HepG2 (cell line): ENCODE data around the gene TCEAL8. TPM values are rescaled to one million over a fixed set of nuclear protein-coding genes. Genes with fewer than 3 reads are reported as not detected.

ENCODE experiments used
- ATAC-seq: fragments of 200-7000 bp; cut with Tn5 transposase; 3 replicates; pipeline ENCODE4 v1.9.1; 2020; ENCODE audit warnings: mild to moderate bottlenecking, moderate library complexity
- BruUV-seq: library from RNA; stranded (reverse); fragments of 400-500 nt; replicated peaks from 2 replicates; lab custom pipeline; 2021; lab: Mats Ljungman, UMichigan
- CTCF ChIA-PET: fragments of 300-600 bp; formaldehyde crosslinking; extraction: SDS; loops from one replicate; lab custom pipeline; 2021; ENCODE audit warnings: low total read pairs, inconsistent platforms, low intra/inter-chr PET ratio; lab: Yijun Ruan, JAX
- POLR2A ChIA-PET: fragments of 350-600 bp; sonication (Branson Sonifier 250); formaldehyde crosslinking; loops from one replicate; lab custom pipeline; 2020; ENCODE audit warnings: antibody characterized with exemption, inconsistent platforms; lab: Yijun Ruan, JAX
- DNase-seq: peaks from one replicate; pipeline ENCODE4 v3.0.0-alpha.2; 2015; ENCODE audit warnings: low spot score
- FAIRE-seq: peaks from 3 replicates; lab custom pipeline; 2011; peaks lifted over from hg19 to GRCh38; lab: Jason Lieb, UNC
- H2AFZ ChIP-seq: one replicate; pipeline ENCODE4 v1.6.1; 2011; ENCODE audit warnings: low read length, inconsistent platforms
- H3K27ac ChIP-seq: fragments of 300-600 bp; 3 replicates; pipeline ENCODE4 v1.8.0; 2011; ENCODE audit warnings: mixed run types, mild to moderate bottlenecking, mixed read lengths, low read length, inconsistent platforms; ENCODE audit not compliant: insufficient read depth; ENCODE audit errors: extremely low read length
- H3K27me3 ChIP-seq, 2 experiments: fragments of 200-600 bp in 1 of 2; 2 replicates in 1 of 2; 3 replicates in 1 of 2; pipeline versions ENCODE4 v1.6.0 to v1.8.0; 2011; ENCODE audit warnings: low read length in 2 of 2, mild to moderate bottlenecking in 2 of 2, moderate library complexity in 2 of 2, inconsistent platforms in 1 of 2; ENCODE audit not compliant: insufficient read depth in 2 of 2, control insufficient read depth in 1 of 2
- H3K36me3 ChIP-seq, 2 experiments: fragments of 200-600 bp in 1 of 2; replicated peaks in 1 of 2; 2 replicates in 1 of 2; 3 replicates in 1 of 2; pipeline versions ENCODE4 v1.5.1 to v1.8.0; 2011; ENCODE audit warnings: low read length in 2 of 2, inconsistent platforms in 1 of 2; ENCODE audit not compliant: insufficient read depth in 2 of 2, control insufficient read depth in 1 of 2
- H3K4me1 ChIP-seq: 2 replicates; pipeline ENCODE4 v1.5.1; 2012; ENCODE audit warnings: low read length, inconsistent platforms; ENCODE audit not compliant: insufficient read depth
- H3K4me2 ChIP-seq: 2 replicates; pipeline ENCODE4 v1.6.0; 2011; ENCODE audit warnings: low read depth, low read length, inconsistent platforms
- H3K4me3 ChIP-seq, 3 experiments: fragments of 200-600 bp in 1 of 3; sonication (generic), shearing (Covaris generic) in 1 of 3; replicated peaks in 1 of 3; 2 replicates each; pipeline ENCODE4 v1.5.1; 2011 to 2016; ENCODE audit warnings: low read length in 3 of 3, inconsistent platforms in 2 of 3, low read depth in 2 of 3, mild to moderate bottlenecking in 2 of 3, control low read depth in 1 of 3, mixed read lengths in 1 of 3; ENCODE audit not compliant: insufficient read depth in 1 of 3
- H3K79me2 ChIP-seq: one replicate; pipeline ENCODE4 v1.6.1; 2011; ENCODE audit warnings: low read length, inconsistent platforms; ENCODE audit not compliant: insufficient read depth
- H3K9ac ChIP-seq: 2 replicates; pipeline ENCODE4 v1.6.0; 2011; ENCODE audit warnings: mild to moderate bottlenecking, low read depth, low read length, inconsistent platforms; ENCODE audit not compliant: insufficient read depth
- H3K9me3 ChIP-seq: 2 replicates; pipeline ENCODE4 v1.5.1; 2012; ENCODE audit warnings: mild to moderate bottlenecking, low read length
- H4K20me1 ChIP-seq: 2 replicates; pipeline ENCODE4 v1.6.0; 2011; ENCODE audit warnings: inconsistent platforms, mild to moderate bottlenecking, low read length, moderate library complexity; ENCODE audit not compliant: insufficient read depth
- ATAD3A ChIP-seq: sonication (generic); formaldehyde crosslinking; IDR thresholded peaks from 2 replicates; pipeline ENCODE4 v1.4.0; 2020; ENCODE audit warnings: missing genetic modification reagents
- HNRNPLL ChIP-seq: fragments of 200-400 bp; formaldehyde crosslinking; IDR thresholded peaks from 2 replicates; pipeline ENCODE4 v1.6.1; 2017; ENCODE audit warnings: mild to moderate bottlenecking, low read depth, low read length; ENCODE audit not compliant: poor library complexity, severe bottlenecking
- HOXA3 ChIP-seq: sonication (generic); formaldehyde crosslinking; IDR thresholded peaks from 2 replicates; pipeline ENCODE4 v1.5.0; 2020; ENCODE audit warnings: missing genetic modification reagents
- KLF16 ChIP-seq, 2 experiments: sonication (generic) in 1 of 2; formaldehyde crosslinking in 1 of 2; IDR thresholded peaks; 2 replicates each; pipeline versions ENCODE4 v1.6.1 to v1.8.0; 2016 to 2023; ENCODE audit warnings: missing genetic modification reagents in 2 of 2, missing compliant biosample characterization in 1 of 2
- MTA3 ChIP-seq: sonication (generic); formaldehyde crosslinking; IDR thresholded peaks from 2 replicates; pipeline ENCODE4 v1.4.0; 2020; ENCODE audit warnings: missing genetic modification reagents
- MTF2 ChIP-seq: sonication (generic); formaldehyde crosslinking; IDR thresholded peaks from 2 replicates; pipeline ENCODE4 v1.5.0; 2020; ENCODE audit warnings: missing genetic modification reagents, borderline replicate concordance
- PCBP2 ChIP-seq: fragments of 200-400 bp; formaldehyde crosslinking; optimal IDR thresholded peaks from 2 replicates; pipeline ENCODE3; 2018; ENCODE audit warnings: low read length, low read depth; ENCODE audit not compliant: poor library complexity, severe bottlenecking
- ZBTB7A ChIP-seq: sonication (generic); formaldehyde crosslinking; IDR thresholded peaks from 2 replicates; pipeline ENCODE4 v1.8.0; 2022; ENCODE audit warnings: mild to moderate bottlenecking, missing genetic modification reagents
- ZNF260 ChIP-seq: sonication (generic); formaldehyde crosslinking; IDR thresholded peaks from 2 replicates; pipeline ENCODE4 v1.4.0; 2020; ENCODE audit warnings: missing genetic modification reagents, low read depth, mild to moderate bottlenecking, borderline replicate concordance
- ZNF773 ChIP-seq: sonication (generic); formaldehyde crosslinking; IDR thresholded peaks from 2 replicates; pipeline ENCODE4 v1.4.0; 2020; ENCODE audit warnings: missing genetic modification reagents, borderline replicate concordance
- ZNF788 ChIP-seq: sonication (generic); formaldehyde crosslinking; IDR thresholded peaks from 2 replicates; pipeline ENCODE4 v1.5.0; 2020; ENCODE audit warnings: mild to moderate bottlenecking, missing genetic modification reagents, borderline replicate concordance
- WGBS: methylation state at CpG from one replicate; pipeline ENCODE4 v1.1.6; 2017; ENCODE audit warnings: low lambda C conversion rate; 5-methylcytosine and 5-hydroxymethylcytosine counted together
- in situ Hi-C: cut with HindIII; loops from 2 replicates; pipeline ENCODE4 v1.10.0; 2017; ENCODE audit warnings: low pct_unique_long_range_greater_than_20kb; ENCODE audit not compliant: extremely low pct_ligation_motif_present
- intact Hi-C: fragments of 100-400 bp; cut with micrococcal nuclease; formaldehyde crosslinking; loops from one replicate; pipeline ENCODE4 v1.10.0; 2022; ENCODE audit not compliant: unreplicated experiment
- polyA plus RNA-seq, 8 experiments: library from polyadenylated mRNA; depleted of rRNA in 3 of 8; stranded (reverse) in 7 of 8; unstranded in 1 of 8; fragments of >200 nt; fragmentation: Illumina TruSeq in 4 of 8; extraction: Trizol in 4 of 8; gene quantifications; 2 replicates each; pipeline versions ENCODE4 v1.2.1 to v1.2.3, GENCODE V29; 2011 to 2016; ENCODE audit warnings: low read depth in 4 of 8, missing spikeins in 1 of 8, mixed read lengths in 1 of 8; ENCODE audit not compliant: insufficient read depth in 1 of 8
- total RNA-seq, 5 experiments: library from RNA; depleted of rRNA; stranded (reverse); fragments of >200 nt; fragmentation: Illumina TruSeq; extraction: Trizol; gene quantifications; 2 replicates each; pipeline ENCODE4 v1.2.3, GENCODE V29; 2016; ENCODE audit warnings: low read depth in 1 of 5
- TF ChIP-seq, protein P1 (sequence below): sonication (generic); formaldehyde crosslinking; IDR thresholded peaks from 2 replicates; pipeline ENCODE4 v1.5.0; 2020; ENCODE audit warnings: mild to moderate bottlenecking, missing genetic modification reagents, borderline replicate concordance
- TF ChIP-seq, protein P2 (sequence below): sonication (generic); formaldehyde crosslinking; IDR thresholded peaks from 2 replicates; pipeline ENCODE4 v1.4.0; 2020; ENCODE audit warnings: missing genetic modification reagents
- TF ChIP-seq, protein P3 (sequence below): sonication (generic); formaldehyde crosslinking; conservative IDR thresholded peaks from 2 replicates; pipeline ENCODE4 v1.8.0; 2022; ENCODE audit warnings: missing genetic modification reagents

The TCEAL8 gene
- total and polyA plus RNA-seq, 2 of the 13 experiments (the other 11 are each of a cell fraction or from before 2014, with no cell fraction given) = 20.0 to 40.8 TPM

DNA sequence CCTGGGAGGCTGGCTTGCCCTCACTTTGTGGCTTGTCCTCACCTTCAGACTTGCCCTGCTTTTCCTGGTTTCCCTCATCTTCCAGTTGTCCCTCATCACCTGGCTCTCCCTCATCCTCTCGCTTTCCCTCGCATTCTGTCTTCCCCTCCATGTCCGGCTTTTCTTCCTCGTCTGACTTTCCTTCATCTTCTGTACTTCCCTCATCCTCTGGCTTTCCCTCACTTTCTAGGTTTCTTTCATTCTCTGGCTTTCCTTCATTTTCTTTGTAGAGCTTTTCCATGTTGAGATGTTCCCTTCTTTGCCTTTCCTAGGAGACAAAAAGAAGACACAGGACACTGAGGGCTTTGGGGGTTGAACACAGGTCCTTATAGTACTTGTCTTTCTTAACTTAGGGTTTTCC, 19.3 kb upstream of the TCEAL8 start:
- ATAC-seq = no peak
- Histone ChIP-seq H3K9me3 (no peaks in the 10 kb centered on the region), H2AFZ (no peak overlapping the region), H3K9ac (no peak overlapping the region), H3K27me3 (no peaks in the 10 kb centered on the region), H3K36me3 (no peaks in the 10 kb centered on the region), H3K79me2 (no peaks in the 10 kb centered on the region), H4K20me1 (no peaks in the 10 kb centered on the region), H3K4me3 (no peak overlapping the region)
- 89% methylated on average over 4 of the region's 4 CpGs for WGBS
- CTCF ChIA-PET = no interaction called here
- in situ Hi-C loops = no loop called here
- no peak for FAIRE-seq
- TF ChIP-seq ZNF773 = no peak
- TF ChIP-seq, protein P1, sequence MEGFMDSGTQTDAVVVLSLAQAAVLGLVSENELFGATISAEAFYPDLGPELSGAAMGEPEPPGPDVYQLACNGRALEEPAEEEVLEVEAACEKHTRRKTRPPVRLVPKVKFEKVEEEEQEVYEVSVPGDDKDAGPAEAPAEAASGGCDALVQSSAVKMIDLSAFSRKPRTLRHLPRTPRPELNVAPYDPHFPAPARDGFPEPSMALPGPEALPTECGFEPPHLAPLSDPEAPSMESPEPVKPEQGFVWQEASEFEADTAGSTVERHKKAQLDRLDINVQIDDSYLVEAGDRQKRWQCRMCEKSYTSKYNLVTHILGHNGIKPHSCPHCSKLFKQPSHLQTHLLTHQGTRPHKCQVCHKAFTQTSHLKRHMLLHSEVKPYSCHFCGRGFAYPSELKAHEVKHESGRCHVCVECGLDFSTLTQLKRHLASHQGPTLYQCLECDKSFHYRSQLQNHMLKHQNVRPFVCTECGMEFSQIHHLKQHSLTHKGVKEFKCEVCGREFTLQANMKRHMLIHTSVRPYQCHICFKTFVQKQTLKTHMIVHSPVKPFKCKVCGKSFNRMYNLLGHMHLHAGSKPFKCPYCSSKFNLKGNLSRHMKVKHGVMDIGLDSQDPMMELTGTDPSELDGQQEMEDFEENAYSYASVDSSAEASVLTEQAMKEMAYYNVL (CRISPR knock-in tag) = no peak
- TF ChIP-seq, protein P2, sequence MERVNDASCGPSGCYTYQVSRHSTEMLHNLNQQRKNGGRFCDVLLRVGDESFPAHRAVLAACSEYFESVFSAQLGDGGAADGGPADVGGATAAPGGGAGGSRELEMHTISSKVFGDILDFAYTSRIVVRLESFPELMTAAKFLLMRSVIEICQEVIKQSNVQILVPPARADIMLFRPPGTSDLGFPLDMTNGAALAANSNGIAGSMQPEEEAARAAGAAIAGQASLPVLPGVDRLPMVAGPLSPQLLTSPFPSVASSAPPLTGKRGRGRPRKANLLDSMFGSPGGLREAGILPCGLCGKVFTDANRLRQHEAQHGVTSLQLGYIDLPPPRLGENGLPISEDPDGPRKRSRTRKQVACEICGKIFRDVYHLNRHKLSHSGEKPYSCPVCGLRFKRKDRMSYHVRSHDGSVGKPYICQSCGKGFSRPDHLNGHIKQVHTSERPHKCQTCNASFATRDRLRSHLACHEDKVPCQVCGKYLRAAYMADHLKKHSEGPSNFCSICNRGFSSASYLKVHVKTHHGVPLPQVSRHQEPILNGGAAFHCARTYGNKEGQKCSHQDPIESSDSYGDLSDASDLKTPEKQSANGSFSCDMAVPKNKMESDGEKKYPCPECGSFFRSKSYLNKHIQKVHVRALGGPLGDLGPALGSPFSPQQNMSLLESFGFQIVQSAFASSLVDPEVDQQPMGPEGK = no peak
- TF ChIP-seq HOXA3 (CRISPR knock-in tag) = no peak
- TF ChIP-seq MTA3 (CRISPR knock-in tag) = no peak
- no peak for TF ChIP-seq MTF2 (CRISPR knock-in tag)
- no peak for TF ChIP-seq ZBTB7A (CRISPR knock-in tag)
- TF ChIP-seq, protein P3, sequence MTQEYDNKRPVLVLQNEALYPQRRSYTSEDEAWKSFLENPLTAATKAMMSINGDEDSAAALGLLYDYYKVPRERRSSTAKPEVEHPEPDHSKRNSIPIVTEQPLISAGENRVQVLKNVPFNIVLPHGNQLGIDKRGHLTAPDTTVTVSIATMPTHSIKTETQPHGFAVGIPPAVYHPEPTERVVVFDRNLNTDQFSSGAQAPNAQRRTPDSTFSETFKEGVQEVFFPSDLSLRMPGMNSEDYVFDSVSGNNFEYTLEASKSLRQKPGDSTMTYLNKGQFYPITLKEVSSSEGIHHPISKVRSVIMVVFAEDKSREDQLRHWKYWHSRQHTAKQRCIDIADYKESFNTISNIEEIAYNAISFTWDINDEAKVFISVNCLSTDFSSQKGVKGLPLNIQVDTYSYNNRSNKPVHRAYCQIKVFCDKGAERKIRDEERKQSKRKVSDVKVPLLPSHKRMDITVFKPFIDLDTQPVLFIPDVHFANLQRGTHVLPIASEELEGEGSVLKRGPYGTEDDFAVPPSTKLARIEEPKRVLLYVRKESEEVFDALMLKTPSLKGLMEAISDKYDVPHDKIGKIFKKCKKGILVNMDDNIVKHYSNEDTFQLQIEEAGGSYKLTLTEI (CRISPR knock-in tag) = no peak
- TF ChIP-seq KLF16 (CRISPR knock-in tag; IDR thresholded peaks at IDR 0.05) = no peak
- TF ChIP-seq PCBP2 = no peak
- TF ChIP-seq ZNF788 (CRISPR knock-in tag) = no peak
- TF ChIP-seq ATAD3A = no peak
- no peak for TF ChIP-seq ZNF260 (CRISPR knock-in tag)
- TF ChIP-seq HNRNPLL = no peak
- TF ChIP-seq, all 625 proteins: peak for 0
- no peak overlapping the region for H3K27ac ChIP-seq
- POLR2A ChIA-PET = no interaction called here
- no TSS peak for BruUV-seq
- no peaks in the 10 kb centered on the region for H3K4me1 ChIP-seq
- DNase-seq = no peak
- intact Hi-C loops = no loop called here
- no peak overlapping the region for H3K4me2 ChIP-seq
